CD8-positive, alpha-beta memory T cell (primary cell): ENCODE results near the gene TSNAX. TPM values are rescaled to one million over a fixed set of nuclear protein-coding genes. Genes with fewer than 3 reads are reported as not detected.
"Not testable (repeated sequence)": the region's sequence is repeated elsewhere in the genome, so short reads cannot be mapped to it uniquely, and the experiment has no call there.

ENCODE experiments used
- CTCF ChIA-PET: fragments of 350-600 bp; sonication (Branson Sonifier 250); formaldehyde crosslinking; loops from one replicate; lab custom pipeline; 2021; ENCODE audit warnings: antibody characterized with exemption; lab: Charles Lee
- POLR2A ChIA-PET: fragments of 350-600 bp; sonication (Branson Sonifier 250); formaldehyde crosslinking; loops from one replicate; lab custom pipeline; 2021; ENCODE audit warnings: antibody characterized with exemption; lab: Charles Lee
- DNase-seq, 5 donors: peaks; one replicate each; pipeline versions ENCODE4 v3.0.0 to v3.0.0-alpha.2; 2020 to 2022; ENCODE audit warnings: mixed read lengths in 1 of 5
- H3K27ac ChIP-seq: one replicate; pipeline ENCODE4 v1.7.0; 2013; ENCODE audit warnings: low read depth, mild to moderate bottlenecking, low read length, moderate library complexity
- H3K27me3 ChIP-seq: 2 replicates; pipeline ENCODE4 v1.7.0; 2013; ENCODE audit warnings: low read length, mild to moderate bottlenecking; ENCODE audit not compliant: insufficient read depth, poor library complexity, severe bottlenecking
- H3K36me3 ChIP-seq: 2 replicates; pipeline ENCODE4 v1.7.0; 2013; ENCODE audit warnings: mild to moderate bottlenecking, low read length, moderate library complexity; ENCODE audit not compliant: insufficient read depth
- H3K4me1 ChIP-seq: 2 replicates; pipeline ENCODE4 v1.7.0; 2013; ENCODE audit warnings: mild to moderate bottlenecking, low read length, moderate library complexity; ENCODE audit not compliant: insufficient read depth
- H3K4me3 ChIP-seq: 2 replicates; pipeline ENCODE4 v1.7.0; 2013; ENCODE audit warnings: mild to moderate bottlenecking, low read length
- H3K9me3 ChIP-seq: 2 replicates; pipeline ENCODE4 v1.7.0; 2013; ENCODE audit warnings: mild to moderate bottlenecking, low read length
- H3K27ac Mint-ChIP-seq, 8 donors: one replicate each; pipeline ENCODE4 v1.8.0; 2020 to 2021; ENCODE audit warnings: mixed read lengths in 8 of 8, mild to moderate bottlenecking in 6 of 8, inconsistent platforms in 3 of 8, moderate library complexity in 3 of 8
- H3K27me3 Mint-ChIP-seq, 2 donors: one replicate each; pipeline ENCODE4 v1.8.0; 2020 to 2021; ENCODE audit warnings: mixed read lengths in 2 of 2, mild to moderate bottlenecking in 1 of 2, moderate library complexity in 1 of 2
- H3K36me3 Mint-ChIP-seq, 3 donors: one replicate each; pipeline ENCODE4 v1.8.0; 2020 to 2021; ENCODE audit warnings: mixed read lengths in 3 of 3, inconsistent platforms in 1 of 3, mild to moderate bottlenecking in 1 of 3
- H3K4me1 Mint-ChIP-seq, 3 donors: one replicate each; pipeline ENCODE4 v1.8.0; 2020 to 2021; ENCODE audit warnings: mixed read lengths in 3 of 3, inconsistent platforms in 1 of 3, mild to moderate bottlenecking in 1 of 3
- H3K4me3 Mint-ChIP-seq, 7 donors: one replicate each; pipeline ENCODE4 v1.8.0; 2020 to 2021; ENCODE audit warnings: mixed read lengths in 7 of 7, mild to moderate bottlenecking in 6 of 7, moderate library complexity in 4 of 7, inconsistent platforms in 2 of 7
- H3K9me3 Mint-ChIP-seq, 5 donors: one replicate each; pipeline ENCODE4 v1.8.0; 2020 to 2022; ENCODE audit warnings: mixed read lengths in 5 of 5, mild to moderate bottlenecking in 3 of 5, moderate library complexity in 2 of 5, inconsistent platforms in 1 of 5
- polyA plus RNA-seq: library from polyadenylated mRNA; unstranded; fragments of 300-500 nt; fragmentation: Illumina TruSeq; gene quantifications from one replicate; pipeline ENCODE4 v1.2.3, GENCODE V29; 2021
- total RNA-seq, 2 experiments: library from RNA; stranded (reverse); gene quantifications; one replicate each; pipeline ENCODE4 v1.2.3, GENCODE V29; 2021

Gene TSNAX
- total and polyA plus RNA-seq, 3 experiments from 2014 or later = 48.0 to 95.0 (median 49.8) TPM

- Histone ChIP-seq H3K36me3 (no peaks in the 10 kb centered on the region), H3K9me3 (no peaks in the 10 kb centered on the region), H3K4me1 (no peaks in the 10 kb centered on the region), H3K4me3 (no peak overlapping the region), H3K27ac (no peak overlapping the region), H3K27me3 (no peaks in the 10 kb centered on the region)
- Mint-ChIP-seq H3K27ac (peak overlapping the region in 3 of 8 donors; percentile 3 to 47 (median 25)), H3K36me3 (peaks cover 0 to 33% (median 20%) of the 10 kb centered on the region in 3 donors), H3K4me1 (peaks cover 24 to 42% (median 31%) of the 10 kb centered on the region in 3 donors), H3K4me3 (no peak overlapping the region), H3K9me3 (no peaks in the 10 kb centered on the region), H3K27me3 (no peaks in the 10 kb centered on the region)
- DNase-seq = no peak
- ChIA-PET CTCF (no interaction called here), POLR2A (no interaction called here)
Observed at GRCh38 chr1:231557411-231557810, 28.9 kb downstream of the TSNAX start.

- Histone ChIP-seq H3K27ac (no peak overlapping the region), H3K9me3 (no peaks in the 10 kb centered on the region), H3K4me1 (no peaks in the 10 kb centered on the region), H3K27me3 (no peaks in the 10 kb centered on the region), H3K4me3 (no peak overlapping the region), H3K36me3 (no peaks in the 10 kb centered on the region)
- ChIA-PET CTCF (interaction anchor here (1.1 kb wide), 1 partner anchor 30 kb away, joined by 3 read pairs; no protein-coding TSS in a partner anchor), POLR2A (no interaction called here)
- Mint-ChIP-seq H3K9me3 (no peaks in the 10 kb centered on the region), H3K27ac (peak overlapping the region in 3 of 8 donors; percentile 24 to 54 (median 47)), H3K27me3 (no peaks in the 10 kb centered on the region), H3K4me1 (peaks cover 21 to 45% (median 28%) of the 10 kb centered on the region in 3 donors), H3K4me3 (no peak overlapping the region), H3K36me3 (peaks cover 0 to 34% (median 20%) of the 10 kb centered on the region in 3 donors)
- no peak for DNase-seq
Observed at GRCh38 chr1:231557898-231558707, 29.6 kb downstream of the TSNAX start.

GRCh38 chr1:231558708-231559185, 30.3 kb downstream of the TSNAX start:
- H3K27ac ChIP-seq = no peak overlapping the region
- no peak overlapping the region for H3K4me3 ChIP-seq
- Mint-ChIP-seq H3K4me1 (peaks cover 23 to 47% (median 28%) of the 10 kb centered on the region in 3 donors), H3K27ac (peak overlapping the region in 4 of 8 donors; percentile 3 to 54 (median 21)), H3K9me3 (no peaks in the 10 kb centered on the region), H3K27me3 (no peaks in the 10 kb centered on the region), H3K4me3 (no peak overlapping the region), H3K36me3 (peaks cover 0 to 36% (median 23%) of the 10 kb centered on the region in 3 donors)
- POLR2A ChIA-PET = no interaction called here
- CTCF ChIA-PET = interaction anchor here (1.1 kb wide), 1 partner anchor 31 kb away, joined by 3 read pairs; no protein-coding TSS in a partner anchor
- no peaks in the 10 kb centered on the region for H3K27me3 ChIP-seq
- no peaks in the 10 kb centered on the region for H3K4me1 ChIP-seq
- no peaks in the 10 kb centered on the region for H3K36me3 ChIP-seq
- DNase-seq = no peak
- no peaks in the 10 kb centered on the region for H3K9me3 ChIP-seq

GRCh38 chr1:231561647-231562383, 33.3 kb downstream of the TSNAX start:
- Mint-ChIP-seq H3K36me3 (peaks cover 0 to 42% (median 15%) of the 10 kb centered on the region in 3 donors), H3K27me3 (no peaks in the 10 kb centered on the region), H3K9me3 (no peaks in the 10 kb centered on the region), H3K4me1 (peaks cover 10 to 25% (median 17%) of the 10 kb centered on the region in 3 donors), H3K27ac (peak overlapping the region in 1 of 8 donors; percentile 19), H3K4me3 (no peak overlapping the region)
- Histone ChIP-seq H3K4me3 (no peak overlapping the region), H3K9me3 (no peaks in the 10 kb centered on the region), H3K4me1 (no peaks in the 10 kb centered on the region), H3K27me3 (no peaks in the 10 kb centered on the region), H3K36me3 (peaks cover 5% of the 10 kb centered on the region), H3K27ac (no peak overlapping the region)
- ChIA-PET POLR2A (no interaction called here), CTCF (no interaction called here)
- no peak for DNase-seq

- Histone ChIP-seq H3K36me3 (peaks cover 5% of the 10 kb centered on the region), H3K27ac (no peak overlapping the region), H3K27me3 (no peaks in the 10 kb centered on the region), H3K4me3 (no peak overlapping the region), H3K9me3 (no peaks in the 10 kb centered on the region), H3K4me1 (no peaks in the 10 kb centered on the region)
- Mint-ChIP-seq H3K27ac (peak overlapping the region in 2 of 8 donors; percentile 47 to 56), H3K4me3 (no peak overlapping the region), H3K9me3 (no peaks in the 10 kb centered on the region), H3K27me3 (no peaks in the 10 kb centered on the region), H3K36me3 (peaks cover 10 to 52% (median 18%) of the 10 kb centered on the region in 3 donors), H3K4me1 (peaks cover 3 to 14% (median 4%) of the 10 kb centered on the region in 3 donors)
- CTCF ChIA-PET = no interaction called here
- POLR2A ChIA-PET = no interaction called here
- no peak for DNase-seq
Observed at GRCh38 chr1:231563247-231563646, 34.8 kb downstream of the TSNAX start.

GRCh38 chr1:231564373-231564772, 35.9 kb downstream of the TSNAX start:
- DNase-seq = no peak
- Mint-ChIP-seq H3K27ac (peak overlapping the region in 1 of 8 donors; percentile 64), H3K27me3 (no peaks in the 10 kb centered on the region), H3K4me1 (peaks cover 0 to 6% (median 2%) of the 10 kb centered on the region in 3 donors), H3K4me3 (no peak overlapping the region), H3K9me3 (no peaks in the 10 kb centered on the region), H3K36me3 (peaks cover 18 to 56% (median 18%) of the 10 kb centered on the region in 3 donors)
- ChIA-PET CTCF (no interaction called here), POLR2A (no interaction called here)
- peaks cover 5% of the 10 kb centered on the region for H3K36me3 ChIP-seq
- H3K4me3 ChIP-seq = no peak overlapping the region
- H3K27ac ChIP-seq = no peak overlapping the region
- H3K27me3 ChIP-seq = no peaks in the 10 kb centered on the region
- H3K9me3 ChIP-seq = no peaks in the 10 kb centered on the region
- H3K4me1 ChIP-seq = no peaks in the 10 kb centered on the region

GRCh38 chr1:231566496-231566895, 38.0 kb downstream of the TSNAX start:
- Histone ChIP-seq H3K27ac (no peak overlapping the region), H3K9me3 (no peaks in the 10 kb centered on the region), H3K36me3 (peaks cover 5% of the 10 kb centered on the region), H3K4me1 (no peaks in the 10 kb centered on the region), H3K27me3 (no peaks in the 10 kb centered on the region), H3K4me3 (no peak overlapping the region)
- H3K4me1 Mint-ChIP-seq = peaks cover 0 to 6% (median 2%) of the 10 kb centered on the region in 3 donors
- no peak for DNase-seq
- CTCF ChIA-PET = no interaction called here
- no peaks in the 10 kb centered on the region for H3K9me3 Mint-ChIP-seq
- H3K36me3 Mint-ChIP-seq = peaks cover 17 to 57% (median 21%) of the 10 kb centered on the region in 3 donors
- H3K4me3 Mint-ChIP-seq = no peak overlapping the region
- H3K27ac Mint-ChIP-seq = no peak overlapping the region
- no peaks in the 10 kb centered on the region for H3K27me3 Mint-ChIP-seq
- POLR2A ChIA-PET = no interaction called here

GRCh38 chr1:231570262-231570661, 41.8 kb downstream of the TSNAX start:
- H3K27ac ChIP-seq, H3K4me3 ChIP-seq, POLR2A ChIA-PET, DNase-seq, H3K4me3 Mint-ChIP-seq, H3K27me3 ChIP-seq, H3K4me1 ChIP-seq, H3K36me3 ChIP-seq, CTCF ChIA-PET, H3K9me3 ChIP-seq, H3K4me1 Mint-ChIP-seq, H3K27me3 Mint-ChIP-seq, H3K27ac Mint-ChIP-seq, H3K9me3 Mint-ChIP-seq: not testable (repeated sequence)
- peaks cover 11 to 31% (median 21%) of the 10 kb centered on the region in 3 donors for H3K36me3 Mint-ChIP-seq
